Coronary artery (tissue), 2 donors: ENCODE results near the gene C14orf180.

Experiments used
- DNase-seq: peaks from one replicate; pipeline ENCODE4 v3.0.0-alpha.2; 2017; ENCODE audit warnings: low spot score
- H3K27ac ChIP-seq, 2 donors: fragments of 200-600 bp; sonication (generic); one replicate each; pipeline ENCODE4 v1.5.1; 2016 to 2019
- H3K4me3 ChIP-seq: fragments of 200-600 bp; sonication (generic); 2 replicates; pipeline ENCODE4 v1.5.1; 2016; ENCODE audit warnings: mild to moderate bottlenecking, moderate library complexity
- CTCF ChIP-seq: fragments of 200-600 bp; sonication (generic); IDR thresholded peaks from one replicate; pipeline ENCODE4 v1.5.1; 2019; ENCODE audit warnings: antibody characterized with exemption

C14orf180 gene

GRCh38 chr14:104554608-104555429 lies 24.7 kb upstream of the C14orf180 start:
- no peak for DNase-seq
- no peak for TF ChIP-seq CTCF
- Histone ChIP-seq H3K27ac (no peak overlapping the region), H3K4me3 (no peak overlapping the region)

DNA sequence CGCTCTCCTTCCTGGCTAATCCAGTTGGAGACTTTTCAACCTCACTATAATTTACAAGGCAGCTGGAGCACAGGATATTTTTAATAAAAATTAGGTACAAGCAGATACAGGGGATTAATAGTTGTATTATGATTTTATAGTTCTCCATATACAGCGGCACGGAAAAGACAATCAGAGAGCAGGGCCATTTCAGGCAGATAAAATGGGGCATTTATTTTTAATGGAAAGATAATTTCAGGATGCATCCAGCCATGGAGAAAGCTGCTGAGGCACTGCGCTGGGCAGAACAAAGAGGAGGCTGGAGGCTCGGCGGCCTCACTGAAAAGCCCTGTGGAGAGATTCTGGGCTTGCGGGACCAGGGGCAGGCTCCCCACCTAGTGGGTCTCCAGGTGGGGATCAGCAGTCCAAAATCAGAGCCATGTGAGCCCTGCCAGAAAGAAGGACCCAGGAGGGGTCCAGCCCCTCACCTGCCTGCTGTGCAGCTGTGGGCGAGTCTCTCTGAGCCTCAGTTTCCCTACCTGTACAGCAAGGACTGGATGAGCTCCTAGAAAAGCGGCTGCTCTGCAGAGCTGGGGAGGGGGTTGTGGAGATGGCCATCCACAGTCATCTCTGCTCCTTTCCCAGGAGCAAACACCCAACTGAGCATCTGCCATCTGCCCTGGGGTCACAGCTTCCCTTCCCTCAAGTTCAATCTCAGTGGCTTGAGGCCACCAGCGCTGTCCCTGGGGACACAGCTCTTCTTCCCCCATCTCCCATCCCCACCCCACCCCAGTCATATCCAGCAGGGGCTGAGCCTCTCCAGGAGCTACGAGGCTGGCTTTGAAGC lies 23.9 kb upstream of the C14orf180 start:
- no peak overlapping the region for H3K27ac ChIP-seq
- no peak overlapping the region for H3K4me3 ChIP-seq
- no peak for TF ChIP-seq CTCF
- no peak for DNase-seq

- no peak for DNase-seq
- no peak overlapping the region for H3K27ac ChIP-seq
- no peak for TF ChIP-seq CTCF
- no peak overlapping the region for H3K4me3 ChIP-seq
These were observed 23.1 kb upstream of the C14orf180 start for GRCh38 chr14:104556256-104557021.

GRCh38 chr14:104557086-104557485 lies 22.5 kb upstream of the C14orf180 start:
- H3K4me3 ChIP-seq: no peak overlapping the region
- no peak overlapping the region for H3K27ac ChIP-seq
- no peak for TF ChIP-seq CTCF
- DNase-seq: no peak

GRCh38 chr14:104557766-104558165 lies 21.8 kb upstream of the C14orf180 start:
- H3K27ac ChIP-seq: no peak overlapping the region
- DNase-seq: no peak
- no peak overlapping the region for H3K4me3 ChIP-seq
- no peak for TF ChIP-seq CTCF

- no peak for TF ChIP-seq CTCF
- no peak overlapping the region for H3K4me3 ChIP-seq
- H3K27ac ChIP-seq: no peak overlapping the region
- no peak for DNase-seq
These were observed 21.1 kb upstream of the C14orf180 start for GRCh38 chr14:104558231-104559027.
